Measurements from ENCODE around the gene RASD2. TPM values are rescaled to one million over a fixed set of nuclear protein-coding genes. Genes with fewer than 3 reads are reported as not detected.
A peak's percentile ranks its signal among the peaks of the same experiment; 100 is the strongest.

RASD2 gene
- total RNA-seq, 5 donors from 2014 or later (not counting 1 experiment from before 2014, with no cell fraction given) = 0.19 to 1.7 (median 1.0) TPM; not detected in 2

DNA sequence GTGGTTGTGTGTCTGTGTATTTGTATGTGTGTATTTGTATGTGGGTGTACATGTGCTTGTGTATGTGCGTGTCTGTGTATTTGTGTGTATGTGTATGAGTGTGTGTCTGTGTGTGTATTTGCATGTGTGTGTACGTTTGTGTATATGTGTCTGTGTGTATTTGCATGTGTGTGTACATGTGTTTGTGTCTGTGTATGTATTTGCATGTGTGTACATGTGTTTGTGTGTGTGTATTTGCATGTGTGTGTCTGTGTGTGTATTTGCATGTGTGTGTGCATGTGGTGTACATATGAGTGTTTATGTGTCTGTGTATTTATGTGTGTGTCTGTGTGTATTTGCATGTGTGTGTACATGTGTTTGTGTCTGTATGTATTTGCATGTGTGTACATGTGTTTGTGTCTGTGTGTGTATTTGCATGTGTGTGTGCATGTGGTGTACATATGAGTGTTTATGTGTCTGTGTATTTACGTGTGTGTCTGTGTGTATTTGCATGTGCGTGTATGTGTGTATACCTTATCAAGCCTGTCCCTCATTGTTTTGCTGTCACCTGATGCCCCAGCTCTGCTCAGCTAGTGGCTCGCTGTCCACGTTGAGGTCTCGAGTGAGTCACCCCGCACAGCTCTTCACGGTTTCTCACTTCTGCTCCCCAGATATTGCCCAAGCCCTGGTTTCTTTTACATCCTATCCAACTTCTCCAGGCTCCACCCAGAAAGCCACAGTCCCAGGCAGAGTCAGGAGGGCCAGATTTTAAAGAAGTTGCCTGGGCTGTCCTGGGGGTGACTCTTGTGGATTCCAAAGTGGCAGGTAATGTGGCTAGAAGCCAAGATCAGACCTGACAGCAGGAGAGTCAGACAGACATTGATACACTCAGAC, 61.3 kb downstream of the RASD2 start:
- no peak for ATAC-seq (replicated peaks in 1 of 4)
- H3K4me1 Mint-ChIP-seq = no peaks in the 10 kb centered on the region
- no peaks in the 10 kb centered on the region for H3K36me3 Mint-ChIP-seq
- no peak overlapping the region for H3K27ac ChIP-seq (ENCODE audit: low read length)
- H3K36me3 ChIP-seq (ENCODE audit: control insufficient read depth in 2 of 2, extremely low read depth in 1 of 2, insufficient read depth in 1 of 2, low read length in 1 of 2) = no peaks in the 10 kb centered on the region
- H3K9me3 Mint-ChIP-seq = no peaks in the 10 kb centered on the region
- WGBS (ENCODE audit: insufficient coverage) = 74% methylated on average over 6 of the region's 9 CpGs
- POLR2A ChIA-PET = no interaction called here
- H3K4me3 ChIP-seq (ENCODE audit: control insufficient read depth in 1 of 2, extremely low read depth in 1 of 2, low read length in 1 of 2) = no peak overlapping the region
- DNase-seq = peak in 1 of 35 experiments; percentile 26
- H3K4me1 ChIP-seq (ENCODE audit: control insufficient read depth in 1 of 2, extremely low read depth in 1 of 2, insufficient read depth in 2 of 2, low read length in 2 of 2) = no peaks in the 10 kb centered on the region
- CTCF ChIA-PET = no interaction called here
- no peak overlapping the region for H3K4me3 Mint-ChIP-seq
- H3K27me3 Mint-ChIP-seq = peaks cover 7% of the 10 kb centered on the region in 2 donors
- H3K27ac Mint-ChIP-seq = no peak overlapping the region
- no peaks in the 10 kb centered on the region for H3K9me3 ChIP-seq
- peaks cover 0 to 17% of the 10 kb centered on the region in 2 experiments for H3K27me3 ChIP-seq (replicated peaks in 1 of 2; ENCODE audit: control insufficient read depth in 2 of 2, extremely low read depth in 1 of 2, insufficient read depth in 2 of 2, low read length in 1 of 2)

Other genes with a start within 250 kb of the RASD2 start
- gene TOM1, start 240.9 kb upstream of the RASD2 start, total RNA-seq = 100 to 1,000 TPM in 2 of 5 donors, 10 to 100 TPM in 3; 55.9 to 152 (median 68.3) TPM
- 1 to 10 TPM in 3 of 5 donors, under 1 TPM in 2; 0.40 to 2.4 (median 1.0) TPM for gene HMOX1, start 159.7 kb upstream of the RASD2 start, total RNA-seq
- gene MCM5, start 140.7 kb upstream of the RASD2 start, total RNA-seq = 10 to 100 TPM; 34.7 to 66.8 (median 58.7) TPM
- not detected for gene MB, start 76.5 kb downstream of the RASD2 start, total RNA-seq
- gene APOL6, start 107.6 kb downstream of the RASD2 start, total RNA-seq = 10 to 100 TPM; 47.5 to 55.7 (median 52.3) TPM
- not detected for gene APOL5, start 177.0 kb downstream of the RASD2 start, total RNA-seq

Data from T-cell (primary cell).